A549 (cell line): Measurements from ENCODE around the gene CTBP2.

Experiments used
- CTCF ChIP-seq: fragments of >200 bp; sonication (Bioruptor Twin); formaldehyde crosslinking; IDR thresholded peaks from 3 replicates; pipeline ENCODE4 v1.5.1; 2016
- HDAC2 ChIP-seq: fragments of 200-600 bp; sonication (generic); IDR thresholded peaks from 2 replicates; pipeline ENCODE4 v1.6.1; 2016
- HOXA7 ChIP-seq: fragments of 250-450 bp; sonication (Bioruptor Pico); IDR thresholded peaks from 2 replicates; pipeline ENCODE4 v1.5.0; 2020; ENCODE audit warnings: mild to moderate bottlenecking, moderate library complexity
- JUNB ChIP-seq: fragments of >200 bp; sonication (Bioruptor Twin); formaldehyde crosslinking; IDR thresholded peaks from 2 replicates; pipeline ENCODE4 v1.6.1; 2016
- KDM1A ChIP-seq: fragments of 200-600 bp; sonication (generic); IDR thresholded peaks from 2 replicates; pipeline ENCODE4 v1.6.1; 2016; ENCODE audit warnings: low read depth, mild to moderate bottlenecking
- NPAS2 ChIP-seq: fragments of 250-450 bp; sonication (Bioruptor Pico); IDR thresholded peaks from 2 replicates; pipeline ENCODE4 v1.8.0; 2022; ENCODE audit warnings: mild to moderate bottlenecking, moderate library complexity, borderline replicate concordance
- NR3C1 ChIP-seq: fragments of >200 bp; sonication (Bioruptor Twin); formaldehyde crosslinking; IDR thresholded peaks from 3 replicates; pipeline ENCODE4 v1.6.1; 2017
- POLR2A ChIP-seq: IDR thresholded peaks from 2 replicates; pipeline ENCODE4 v1.6.1; 2012; ENCODE audit warnings: mild to moderate bottlenecking, low read length
- REST ChIP-seq: fragments of 200-600 bp; sonication (generic); IDR thresholded peaks from 2 replicates; pipeline ENCODE4 v1.6.1; 2016; ENCODE audit warnings: antibody characterized with exemption, mild to moderate bottlenecking, moderate library complexity
- RNF2 ChIP-seq: fragments of 200-600 bp; sonication (generic); IDR thresholded peaks from 2 replicates; pipeline ENCODE4 v1.6.1; 2016; ENCODE audit warnings: low read depth, mild to moderate bottlenecking, antibody characterized with exemption, moderate library complexity, borderline replicate concordance
- TFCP2L1 ChIP-seq: fragments of 250-450 bp; sonication (Bioruptor Pico); IDR thresholded peaks from 2 replicates; pipeline ENCODE4 v1.5.0; 2021; ENCODE audit warnings: mild to moderate bottlenecking
- ZSCAN20 ChIP-seq: fragments of 250-450 bp; sonication (Bioruptor Pico); IDR thresholded peaks from 2 replicates; pipeline ENCODE4 v1.8.0; 2022; ENCODE audit warnings: mild to moderate bottlenecking, moderate library complexity

- TF ChIP-seq REST (no peak), HDAC2 (no peak), CTCF (no peak), ZSCAN20 (CRISPR knock-in tag) (no peak), HOXA7 (CRISPR knock-in tag) (no peak), TFCP2L1 (CRISPR knock-in tag) (no peak), NPAS2 (no peak), KDM1A (no peak), RNF2 (no peak), POLR2A (no peak), JUNB (no peak), NR3C1 (no peak)
Observed at GRCh38 chr10:125153703-125154490, 6.5 kb downstream of the CTBP2 start.
